Trophoblast cell (in vitro differentiated cells and primary cell): ENCODE results near the gene ADA.
"Not testable (repeated sequence)": the region's sequence is repeated elsewhere in the genome, so short reads cannot be mapped to it uniquely, and the experiment has no call there.

ENCODE experiments used
- DNase-seq, 2 donors: peaks; one replicate each; pipeline ENCODE4 v3.0.0-alpha.2; 2016
- H2AFZ ChIP-seq: 2 replicates; pipeline ENCODE4 v1.6.1; 2013; ENCODE audit warnings: low read length, moderate library complexity, mild to moderate bottlenecking; ENCODE audit not compliant: insufficient read depth, poor library complexity
- H2AK5ac ChIP-seq: 2 replicates; pipeline ENCODE4 v1.6.1; 2013; ENCODE audit warnings: mild to moderate bottlenecking, low read length
- H2BK120ac ChIP-seq: 2 replicates; pipeline ENCODE4 v1.6.1; 2013; ENCODE audit warnings: low read length, mild to moderate bottlenecking, moderate library complexity; ENCODE audit not compliant: insufficient read depth, poor library complexity
- H2BK12ac ChIP-seq: 2 replicates; pipeline ENCODE4 v1.6.1; 2013; ENCODE audit warnings: mild to moderate bottlenecking, low read length, moderate library complexity
- H2BK5ac ChIP-seq: 2 replicates; pipeline ENCODE4 v1.6.1; 2013; ENCODE audit warnings: low read length, low read depth, moderate library complexity, mild to moderate bottlenecking; ENCODE audit not compliant: poor library complexity
- H3K14ac ChIP-seq: 2 replicates; pipeline ENCODE4 v1.6.1; 2013; ENCODE audit warnings: mild to moderate bottlenecking, low read length
- H3K18ac ChIP-seq: 2 replicates; pipeline ENCODE4 v1.6.1; 2013; ENCODE audit warnings: mild to moderate bottlenecking, low read length
- H3K23ac ChIP-seq: 2 replicates; pipeline ENCODE4 v1.6.1; 2013; ENCODE audit warnings: low read length
- H3K27ac ChIP-seq: 2 replicates; pipeline ENCODE4 v1.5.1; 2013; ENCODE audit warnings: low read depth, mild to moderate bottlenecking, inconsistent platforms, low read length, moderate library complexity
- H3K27me3 ChIP-seq: 2 replicates; pipeline ENCODE4 v1.6.1; 2013; ENCODE audit warnings: inconsistent platforms, mild to moderate bottlenecking, low read length, moderate library complexity; ENCODE audit not compliant: insufficient read depth
- H3K36me3 ChIP-seq, 2 experiments: 1 replicate in 1 of 2; 2 replicates in 1 of 2; pipeline ENCODE4 v1.6.1; 2013; ENCODE audit warnings: low read length in 2 of 2, mild to moderate bottlenecking in 2 of 2, moderate library complexity in 1 of 2; ENCODE audit not compliant: insufficient read depth in 2 of 2, control insufficient read depth in 1 of 2
- H3K4ac ChIP-seq: 2 replicates; pipeline ENCODE4 v1.6.1; 2013; ENCODE audit warnings: low read depth, mild to moderate bottlenecking, low read length, moderate library complexity
- H3K4me1 ChIP-seq, 2 experiments: 1 replicate in 1 of 2; 2 replicates in 1 of 2; pipeline ENCODE4 v1.6.1; 2013; ENCODE audit warnings: low read length in 2 of 2, mild to moderate bottlenecking in 2 of 2, moderate library complexity in 1 of 2; ENCODE audit not compliant: insufficient read depth in 2 of 2, control insufficient read depth in 1 of 2
- H3K4me2 ChIP-seq: 2 replicates; pipeline ENCODE4 v1.6.1; 2013; ENCODE audit warnings: inconsistent platforms, mild to moderate bottlenecking, low read length, moderate library complexity
- H3K4me3 ChIP-seq: 2 replicates; pipeline ENCODE4 v1.5.1; 2013; ENCODE audit warnings: mild to moderate bottlenecking, low read depth, low read length, inconsistent platforms
- H3K79me1 ChIP-seq: one replicate; pipeline ENCODE4 v1.6.1; 2013; ENCODE audit warnings: low read length
- H3K79me2 ChIP-seq: 2 replicates; pipeline ENCODE4 v1.6.1; 2013; ENCODE audit warnings: low read length, mild to moderate bottlenecking; ENCODE audit not compliant: control insufficient read depth, insufficient read depth, poor library complexity
- H3K9ac ChIP-seq: 2 replicates; pipeline ENCODE4 v1.6.1; 2013; ENCODE audit warnings: mild to moderate bottlenecking, low read length
- H3K9me3 ChIP-seq: 2 replicates; pipeline ENCODE4 v1.6.1; 2013; ENCODE audit warnings: low read depth, mild to moderate bottlenecking, control low read depth, inconsistent platforms, low read length; ENCODE audit not compliant: insufficient read depth
- H4K12ac ChIP-seq: 2 replicates; pipeline ENCODE4 v1.6.1; 2013; ENCODE audit warnings: low read depth, mild to moderate bottlenecking, low read length, moderate library complexity
- H4K8ac ChIP-seq: 2 replicates; pipeline ENCODE4 v1.6.1; 2013; ENCODE audit warnings: low read depth, mild to moderate bottlenecking, low read length, moderate library complexity
- H4K91ac ChIP-seq: one replicate; pipeline ENCODE4 v1.6.1; 2013; ENCODE audit warnings: low read depth, mild to moderate bottlenecking, low read length, moderate library complexity
- WGBS: extraction: QIAGEN DNeasy Blood & Tissue Kit; methylation state at CpG from one replicate; pipeline ENCODE4 v1.1.7; 2013; ENCODE audit warnings: missing lambda C conversion rate; ENCODE audit not compliant: insufficient read length, insufficient coverage; ENCODE audit errors: extremely low coverage; 5-methylcytosine and 5-hydroxymethylcytosine counted together

Gene ADA

DNA sequence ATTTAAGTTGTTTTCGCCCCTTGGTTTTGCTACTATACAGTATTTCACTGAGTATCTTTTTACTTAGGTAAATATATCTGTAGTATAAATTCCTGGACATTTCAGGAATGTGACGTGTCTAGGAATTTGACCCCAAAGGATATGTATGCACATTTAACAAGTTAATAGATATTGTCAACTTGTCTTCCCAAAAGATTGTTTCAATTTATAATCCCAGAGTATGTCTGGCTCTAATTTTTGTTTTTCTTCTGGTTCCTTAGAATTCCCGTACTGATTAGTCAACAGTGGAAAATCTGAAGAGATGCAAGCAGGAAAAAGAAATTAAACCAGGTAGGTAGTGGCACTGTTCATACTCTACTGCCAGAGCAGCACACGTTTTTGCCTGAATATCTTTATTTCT is 62.0 kb downstream of the ADA start:
- no peak for DNase-seq
- no peaks in the 10 kb centered on the region for H3K9me3 ChIP-seq
- no peaks in the 10 kb centered on the region for H3K36me3 ChIP-seq
- H2AK5ac ChIP-seq = no peak overlapping the region
- H2AFZ ChIP-seq = no peak overlapping the region
- no peak overlapping the region for H3K4me2 ChIP-seq
- no peak overlapping the region for H4K12ac ChIP-seq
- no CpG with 5 or more reads among the region's 4 CpGs for WGBS
- H4K8ac ChIP-seq = no peak overlapping the region
- H2BK5ac ChIP-seq = no peak overlapping the region
- no peak overlapping the region for H2BK120ac ChIP-seq
- no peak overlapping the region for H3K9ac ChIP-seq
- H3K14ac ChIP-seq = no peak overlapping the region
- H2BK12ac ChIP-seq = no peak overlapping the region
- no peak overlapping the region for H4K91ac ChIP-seq
- no peak overlapping the region for H3K27ac ChIP-seq
- no peak overlapping the region for H3K23ac ChIP-seq
- H3K18ac ChIP-seq = no peak overlapping the region
- no peak overlapping the region for H3K4me3 ChIP-seq
- H3K79me2 ChIP-seq = no peaks in the 10 kb centered on the region
- H3K4ac ChIP-seq = no peak overlapping the region
- H3K27me3 ChIP-seq = no peaks in the 10 kb centered on the region
- H3K4me1 ChIP-seq = peaks cover 5 to 6% of the 10 kb centered on the region in 2 experiments
- no peaks in the 10 kb centered on the region for H3K79me1 ChIP-seq

DNA sequence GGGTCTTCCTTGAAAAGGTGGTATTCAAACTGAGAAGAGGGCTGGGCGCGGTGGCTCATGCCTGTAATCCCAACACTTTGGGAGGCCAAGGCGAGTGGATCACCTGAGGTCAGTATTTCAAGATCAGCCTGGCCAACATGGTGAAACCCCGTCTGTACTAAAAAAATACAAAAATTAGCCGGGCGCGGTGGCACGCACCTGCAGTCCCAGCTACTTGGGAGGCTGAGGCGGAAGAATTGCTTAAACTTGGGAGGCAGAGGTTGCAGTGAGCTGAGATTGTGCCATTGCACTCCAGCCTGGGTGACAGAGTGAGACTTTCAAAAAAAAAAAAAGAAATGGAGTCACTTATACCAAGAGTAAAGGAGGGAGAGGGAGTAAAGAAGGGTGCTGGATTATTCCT is 63.2 kb downstream of the ADA start:
- H2BK5ac ChIP-seq, H3K4me2 ChIP-seq, H3K36me3 ChIP-seq, H3K79me2 ChIP-seq, H3K4me3 ChIP-seq, H3K27me3 ChIP-seq, H3K9ac ChIP-seq, H4K8ac ChIP-seq, H2AFZ ChIP-seq, H4K91ac ChIP-seq, H3K18ac ChIP-seq, H3K79me1 ChIP-seq, H2BK12ac ChIP-seq, H3K23ac ChIP-seq, H3K9me3 ChIP-seq, H3K14ac ChIP-seq, H3K4ac ChIP-seq, H4K12ac ChIP-seq, H3K4me1 ChIP-seq, H2BK120ac ChIP-seq, H3K27ac ChIP-seq, DNase-seq, H2AK5ac ChIP-seq: not testable (repeated sequence)
- no CpG with 5 or more reads among the region's 9 CpGs for WGBS

DNA sequence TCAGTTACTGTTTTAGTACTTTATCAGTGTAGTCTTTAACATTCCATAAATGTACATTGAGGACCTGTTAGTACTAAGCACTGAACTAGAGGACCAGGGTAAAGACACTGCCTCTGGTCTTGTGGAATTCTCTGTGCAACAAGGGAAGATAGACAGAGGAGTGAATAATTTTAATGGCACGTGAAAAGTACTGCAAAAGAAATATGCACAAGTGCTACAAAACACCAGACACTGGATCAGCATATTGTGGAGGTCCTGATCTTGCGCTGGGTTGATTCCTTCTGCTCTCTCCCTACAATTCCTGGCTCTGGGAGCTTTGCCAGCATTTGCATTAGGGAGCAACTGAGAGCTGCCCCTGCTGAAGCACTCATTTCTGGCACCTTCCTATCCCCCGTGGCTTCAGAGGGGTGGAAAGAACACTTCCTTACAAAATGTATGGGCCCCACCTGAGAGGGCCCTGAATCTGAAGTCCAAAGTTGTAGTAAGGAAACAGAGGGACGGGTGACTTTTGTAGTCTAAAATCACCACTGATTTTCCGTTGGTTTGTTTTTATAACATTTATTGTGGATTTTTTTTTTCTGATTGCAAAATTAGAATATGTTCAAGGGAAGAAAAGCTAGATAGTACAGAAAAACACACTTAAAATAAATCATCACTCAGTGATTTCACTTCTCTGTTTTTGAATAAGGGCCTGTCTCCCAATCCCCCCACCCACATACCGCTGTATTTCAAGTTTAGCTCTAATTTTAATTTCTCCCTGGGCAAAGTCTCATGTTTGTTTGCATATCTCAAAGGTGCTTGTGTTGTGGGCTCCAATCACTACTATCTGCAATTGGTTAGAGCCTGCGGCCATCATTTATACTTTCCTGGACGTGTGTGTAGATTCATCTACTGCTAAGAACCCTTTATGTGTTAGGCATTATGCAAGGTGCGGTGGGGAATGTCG is 64.2 kb downstream of the ADA start:
- WGBS = no CpG with 5 or more reads among the region's 10 CpGs
- peak; percentile 28 to 65 for DNase-seq
- H3K27me3 ChIP-seq = no peaks in the 10 kb centered on the region

DNA sequence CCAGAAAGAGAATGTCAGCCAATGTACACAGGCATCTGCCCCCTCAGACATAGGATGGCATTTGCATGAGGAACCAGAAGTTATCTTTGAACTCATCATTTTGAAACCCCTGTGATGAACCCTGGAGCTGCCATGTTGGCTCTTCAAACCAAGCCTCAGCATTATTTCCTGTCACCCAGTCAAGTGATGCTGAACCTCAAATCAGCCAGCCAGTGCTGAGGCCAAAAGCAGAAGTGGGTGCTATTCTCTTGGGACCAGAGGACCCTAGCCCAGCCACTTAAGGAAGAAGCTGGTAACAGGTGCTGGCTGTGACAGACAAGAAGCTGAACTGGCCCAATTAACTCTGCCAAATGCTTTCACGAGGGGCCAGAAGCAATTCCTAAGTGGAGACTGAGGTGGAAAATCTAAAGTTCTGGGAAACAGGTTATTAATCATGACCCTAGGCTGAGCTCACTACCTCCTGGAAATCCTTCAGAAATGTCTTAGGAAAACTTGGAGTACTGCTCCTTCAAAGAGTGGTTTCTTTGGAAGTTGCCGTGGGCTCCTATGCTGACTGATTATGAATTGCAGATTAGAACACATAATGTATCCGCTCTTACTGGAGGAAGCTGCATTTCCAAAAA is 65.1 kb downstream of the ADA start:
- Histone ChIP-seq H3K4ac (no peak overlapping the region), H3K36me3 (no peaks in the 10 kb centered on the region), H3K79me1 (peaks cover 2% of the 10 kb centered on the region), H3K14ac (no peak overlapping the region), H3K9ac (no peak overlapping the region), H2AK5ac (no peak overlapping the region), H3K18ac (no peak overlapping the region), H2BK120ac (no peak overlapping the region), H3K27me3 (no peaks in the 10 kb centered on the region), H2BK12ac (no peak overlapping the region), H2BK5ac (no peak overlapping the region), H3K23ac (no peak overlapping the region), H4K8ac (no peak overlapping the region), H3K27ac (no peak overlapping the region), H3K9me3 (no peaks in the 10 kb centered on the region), H2AFZ (no peak overlapping the region), H4K12ac (no peak overlapping the region), H3K4me3 (peak overlapping the region; percentile 23), H3K4me1 (peaks cover 14 to 17% of the 10 kb centered on the region in 2 experiments), H3K4me2 (no peak overlapping the region), H4K91ac (no peak overlapping the region), H3K79me2 (no peaks in the 10 kb centered on the region)
- DNase-seq = no peak
- WGBS = no CpG with 5 or more reads among the region's 3 CpGs

More for the DNA sequence above, 64.2 kb downstream of the ADA start:
- Histone ChIP-seq H3K23ac (no peak overlapping the region), H3K4me3 (no peak overlapping the region), H3K14ac (no peak overlapping the region), H2BK5ac (no peak overlapping the region), H2AK5ac (no peak overlapping the region), H4K12ac (no peak overlapping the region), H3K79me2 (no peaks in the 10 kb centered on the region), H3K4ac (no peak overlapping the region), H3K9me3 (no peaks in the 10 kb centered on the region), H3K4me1 (peaks cover 9% of the 10 kb centered on the region in 2 experiments), H3K27ac (no peak overlapping the region), H2BK120ac (no peak overlapping the region), H3K79me1 (peaks cover 2% of the 10 kb centered on the region), H3K18ac (no peak overlapping the region), H4K8ac (no peak overlapping the region), H4K91ac (no peak overlapping the region), H2AFZ (no peak overlapping the region), H3K9ac (no peak overlapping the region), H3K36me3 (no peaks in the 10 kb centered on the region), H3K4me2 (no peak overlapping the region), H2BK12ac (no peak overlapping the region)
